GM12878 (cell line): ENCODE measurements around the gene CAPN9. TPM values are rescaled to one million over a fixed set of nuclear protein-coding genes. Genes with fewer than 3 reads are reported as not detected.
"Not testable (repeated sequence)": the region's sequence is repeated elsewhere in the genome, so short reads cannot be mapped to it uniquely, and the experiment has no call there.

Source experiments
- ATAC-seq: fragments of 200-7000 bp; cut with Tn5 transposase; 3 replicates; pipeline ENCODE4 v1.9.1; 2020; ENCODE audit warnings: mild to moderate bottlenecking, moderate library complexity
- BruUV-seq: library from RNA; stranded (reverse); fragments of 400-500 nt; replicated peaks from 2 replicates; lab custom pipeline; 2021; lab: Mats Ljungman, UMichigan
- CTCF ChIA-PET: fragments of 300-600 bp; sonication (Branson Sonifier 250); formaldehyde crosslinking; extraction: SDS; loops from one replicate; lab custom pipeline; 2021; ENCODE audit warnings: inconsistent platforms; lab: Yijun Ruan, JAX
- POLR2A ChIA-PET: fragments of 350-600 bp; formaldehyde crosslinking; extraction: SDS; loops from one replicate; lab custom pipeline; 2021; ENCODE audit warnings: inconsistent platforms; lab: Charles Lee
- RAD21 ChIA-PET: fragments of 300-600 bp; sonication (Branson Sonifier 250); formaldehyde crosslinking; loops from one replicate; lab custom pipeline; 2023; ENCODE audit warnings: antibody characterized with exemption; ENCODE audit not compliant: unreplicated experiment; lab: Charles Lee
- SMC1A ChIA-PET: fragments of 300-600 bp; sonication (Branson Sonifier 250); formaldehyde crosslinking; loops from one replicate; lab custom pipeline; 2023; ENCODE audit not compliant: unreplicated experiment, uncharacterized antibody; lab: Charles Lee
- DNase-seq: peaks from one replicate; pipeline ENCODE4 v3.0.0-alpha.2; 2011; ENCODE audit warnings: low read depth, low spot score
- FAIRE-seq: peaks from 3 replicates; lab custom pipeline; 2011; peaks lifted over from hg19 to GRCh38; lab: Jason Lieb, UNC
- H2AFZ ChIP-seq: 2 replicates; pipeline ENCODE4 v1.6.0; 2011; ENCODE audit warnings: low read depth, low read length, control low read depth; ENCODE audit not compliant: control insufficient read depth
- H3K27ac ChIP-seq: 2 replicates; pipeline ENCODE4 v1.5.1; 2011; ENCODE audit warnings: control low read depth; ENCODE audit not compliant: control insufficient read depth, insufficient read depth
- H3K27me3 ChIP-seq, 2 experiments: replicated peaks in 1 of 2; 2 replicates each; pipeline versions ENCODE4 v1.6.0 to v1.6.1; 2011; ENCODE audit warnings: low read length in 1 of 2; ENCODE audit not compliant: control insufficient read depth in 2 of 2, insufficient read depth in 2 of 2
- H3K36me3 ChIP-seq, 2 experiments: 2 replicates each; pipeline ENCODE4 v1.5.1; 2011; ENCODE audit warnings: low read length in 1 of 2; ENCODE audit not compliant: control insufficient read depth in 2 of 2, insufficient read depth in 2 of 2
- H3K4me1 ChIP-seq: 2 replicates; pipeline ENCODE4 v1.6.1; 2011; ENCODE audit warnings: mild to moderate bottlenecking, low read length, moderate library complexity, mixed read lengths; ENCODE audit not compliant: control insufficient read depth, insufficient read depth
- H3K4me2 ChIP-seq: 2 replicates; pipeline ENCODE4 v1.6.0; 2011; ENCODE audit warnings: control low read depth; ENCODE audit not compliant: control insufficient read depth, insufficient read depth
- H3K4me3 ChIP-seq: fragments of 200-600 bp; sonication (generic); 2 replicates; pipeline ENCODE4 v1.5.1; 2016
- H3K79me2 ChIP-seq: 2 replicates; pipeline ENCODE4 v1.6.0; 2011; ENCODE audit warnings: low read length; ENCODE audit not compliant: control insufficient read depth, insufficient read depth
- H3K9ac ChIP-seq: 2 replicates; pipeline ENCODE4 v1.8.0; 2011; ENCODE audit warnings: low read length, control low read depth, mixed read lengths; ENCODE audit not compliant: control insufficient read depth, insufficient read depth
- H3K9me3 ChIP-seq: replicated peaks from 3 replicates; pipeline ENCODE4 v1.5.1; 2011; ENCODE audit warnings: mild to moderate bottlenecking, low read length; ENCODE audit not compliant: control insufficient read depth, insufficient read depth
- H4K20me1 ChIP-seq: 2 replicates; pipeline ENCODE4 v1.6.0; 2011; ENCODE audit not compliant: control insufficient read depth, insufficient read depth
- ETV6 ChIP-seq, 2 experiments: fragments of 450-650 bp in 1 of 2; IDR thresholded peaks in 1 of 2; conservative IDR thresholded peaks in 1 of 2; 2 replicates each; pipeline ENCODE4 v1.6.1; 2014; ENCODE audit warnings: antibody characterized with exemption in 1 of 2, borderline replicate concordance in 1 of 2, low read depth in 1 of 2, mild to moderate bottlenecking in 1 of 2, moderate library complexity in 1 of 2
- NR2C2 ChIP-seq: IDR thresholded peaks from 2 replicates; pipeline ENCODE4 v1.6.1; 2011; ENCODE audit warnings: borderline replicate concordance, low read depth; ENCODE audit not compliant: control insufficient read depth, insufficient read length
- RAD21 ChIP-seq: IDR thresholded peaks from 2 replicates; pipeline ENCODE4 v1.6.1; 2011; ENCODE audit warnings: mild to moderate bottlenecking, low read depth, low read length, moderate library complexity; ENCODE audit not compliant: insufficient read depth
- SPI1 ChIP-seq: IDR thresholded peaks from 2 replicates; pipeline ENCODE4 v1.6.1; 2011; ENCODE audit warnings: low read depth, mild to moderate bottlenecking, low read length, moderate library complexity, borderline replicate concordance; ENCODE audit not compliant: insufficient read depth
- YBX1 ChIP-seq: fragments of 450-650 bp; IDR thresholded peaks from 2 replicates; pipeline ENCODE4 v1.6.1; 2016; ENCODE audit warnings: antibody characterized with exemption
- ZNF217 ChIP-seq: fragments of 450-650 bp; IDR thresholded peaks from 2 replicates; pipeline ENCODE4 v1.6.1; 2017; ENCODE audit warnings: antibody characterized with exemption, mild to moderate bottlenecking
- ZNF384 ChIP-seq: IDR thresholded peaks from 2 replicates; pipeline ENCODE4 v1.6.1; 2012; ENCODE audit warnings: low read depth, mild to moderate bottlenecking, low read length, improper control_type of control experiment, borderline replicate concordance
- WGBS: methylation state at CpG from one replicate; pipeline ENCODE4 v1.1.6; 2016; ENCODE audit warnings: low lambda C conversion rate; ENCODE audit not compliant: insufficient replicate concordance, insufficient coverage; ENCODE audit errors: missing lambda C conversion rate; 5-methylcytosine and 5-hydroxymethylcytosine counted together
- in situ Hi-C: fragments of 300-500 bp; cut with MboI; formaldehyde crosslinking; loops from 9 replicates; pipeline ENCODE4 v1.14.3; 2018; ENCODE audit warnings: mixed read lengths
- intact Hi-C: fragments of 100-400 bp; cut with micrococcal nuclease; formaldehyde crosslinking; loops from one replicate; pipeline ENCODE4 v1.14.2; 2022; ENCODE audit not compliant: unreplicated experiment
- polyA plus RNA-seq, 11 experiments: library from polyadenylated mRNA; depleted of rRNA in 4 of 11; unstranded in 6 of 11; stranded (reverse) in 5 of 11; fragments of >200 nt; fragmentation: Nextera tagmentation in 4 of 11; fragmentation: Illumina TruSeq in 1 of 11; extraction: Ambion mirVana in 4 of 11; extraction: Trizol in 1 of 11; gene quantifications; 1 replicate in 1 of 11; 2 replicates in 10 of 11; pipeline versions ENCODE4 v1.2.1 to v1.2.3, GENCODE V29; 2011 to 2016; ENCODE audit warnings: inconsistent platforms in 2 of 11, missing spikeins in 2 of 11, low read depth in 1 of 11
- total RNA-seq, 4 experiments: library from RNA; depleted of rRNA in 3 of 4; stranded (reverse); fragments of >200 nt in 3 of 4; fragmentation: Illumina TruSeq in 1 of 4; extraction: Trizol in 1 of 4; gene quantifications; 2 replicates each; pipeline versions ENCODE4 v1.2.1 to v1.2.3, GENCODE V29; 2013 to 2021
- TF ChIP-seq, protein P1 (sequence below): fragments of 450-650 bp; formaldehyde crosslinking; IDR thresholded peaks from 2 replicates; pipeline ENCODE4 v1.4.0; 2022; ENCODE audit warnings: mild to moderate bottlenecking, moderate library complexity

CAPN9 gene
- total and polyA plus RNA-seq, 10 of the 15 experiments (the other 5 are each of a cell fraction or from before 2014, with no cell fraction given) = not detected

GRCh38 chr1:230763927-230764591 is 16.9 kb downstream of the CAPN9 start (continued):
- TF ChIP-seq, protein P1, sequence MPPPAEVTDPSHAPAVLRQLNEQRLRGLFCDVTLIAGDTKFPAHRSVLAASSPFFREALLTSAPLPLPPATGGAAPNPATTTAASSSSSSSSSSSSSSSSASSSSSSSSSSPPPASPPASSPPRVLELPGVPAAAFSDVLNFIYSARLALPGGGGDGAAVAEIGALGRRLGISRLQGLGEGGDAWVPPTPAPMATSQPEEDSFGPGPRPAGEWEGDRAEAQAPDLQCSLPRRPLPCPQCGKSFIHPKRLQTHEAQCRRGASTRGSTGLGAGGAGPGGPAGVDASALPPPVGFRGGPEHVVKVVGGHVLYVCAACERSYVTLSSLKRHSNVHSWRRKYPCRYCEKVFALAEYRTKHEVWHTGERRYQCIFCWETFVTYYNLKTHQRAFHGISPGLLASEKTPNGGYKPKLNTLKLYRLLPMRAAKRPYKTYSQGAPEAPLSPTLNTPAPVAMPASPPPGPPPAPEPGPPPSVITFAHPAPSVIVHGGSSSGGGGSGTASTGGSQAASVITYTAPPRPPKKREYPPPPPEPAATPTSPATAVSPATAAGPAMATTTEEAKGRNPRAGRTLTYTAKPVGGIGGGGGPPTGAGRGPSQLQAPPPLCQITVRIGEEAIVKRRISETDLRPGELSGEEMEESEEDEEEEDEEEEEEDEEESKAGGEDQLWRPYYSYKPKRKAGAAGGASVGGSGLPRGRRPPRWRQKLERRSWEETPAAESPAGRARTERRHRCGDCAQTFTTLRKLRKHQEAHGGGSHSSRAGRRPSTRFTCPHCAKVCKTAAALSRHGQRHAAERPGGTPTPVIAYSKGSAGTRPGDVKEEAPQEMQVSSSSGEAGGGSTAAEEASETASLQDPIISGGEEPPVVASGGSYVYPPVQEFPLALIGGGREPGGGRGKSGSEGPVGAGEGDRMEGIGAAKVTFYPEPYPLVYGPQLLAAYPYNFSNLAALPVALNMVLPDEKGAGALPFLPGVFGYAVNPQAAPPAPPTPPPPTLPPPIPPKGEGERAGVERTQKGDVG = no peak
- TF ChIP-seq ETV6 (conservative IDR thresholded peaks at IDR 0.05 in 1 of 2, IDR thresholded peaks at IDR 0.05 in 1 of 2; ENCODE audit: borderline replicate concordance in 1 of 2, low read depth in 1 of 2) (no peak), RAD21 (no peak)

DNA sequence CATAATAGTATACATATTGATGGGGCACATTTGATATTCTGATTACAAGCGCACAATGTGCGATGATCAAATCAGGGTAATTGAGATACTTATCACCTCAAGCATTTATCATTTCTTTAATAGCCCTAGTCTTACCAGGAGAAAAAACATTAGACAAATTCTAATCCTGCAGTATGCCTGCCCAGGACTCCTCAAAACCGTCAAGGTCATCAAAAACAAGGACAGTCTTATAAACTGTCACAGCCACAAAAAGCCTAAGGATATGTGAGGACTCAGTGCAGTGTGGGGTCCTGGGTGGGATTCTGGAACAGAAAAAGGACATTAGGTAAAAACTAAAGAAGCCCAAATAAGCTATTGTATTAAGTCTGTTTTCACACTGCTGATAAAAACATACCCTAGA is 19.1 kb downstream of the CAPN9 start:
- Histone ChIP-seq H4K20me1 (no peaks in the 10 kb centered on the region), H3K27me3 (peaks cover 0 to 2% of the 10 kb centered on the region in 2 experiments; a peak in 1 of 4 replicates), H3K9ac (no peak overlapping the region), H3K4me3 (no peak overlapping the region)
- POLR2A ChIA-PET = no interaction called here
- SMC1A ChIA-PET = no interaction called here
- no peak for DNase-seq
- intact Hi-C loops = no loop called here
- TF ChIP-seq SPI1 (no peak), ZNF217 (no peak), NR2C2 (no peak), ZNF384 (no peak), YBX1 (no peak)
- TF ChIP-seq, all 136 proteins: peak for 0
- no peak overlapping the region for H2AFZ ChIP-seq
- no peaks in the 10 kb centered on the region for H3K9me3 ChIP-seq
- H3K36me3 ChIP-seq = no peaks in the 10 kb centered on the region
- H3K4me2 ChIP-seq = no peak overlapping the region
- CTCF ChIA-PET = no interaction called here
- no peak for FAIRE-seq
- RAD21 ChIA-PET = no interaction called here
- no TSS peak for BruUV-seq
- H3K27ac ChIP-seq = no peak overlapping the region
- 66% methylated on average over 3 of the region's 3 CpGs for WGBS
- in situ Hi-C loops = no loop called here
- no peak for ATAC-seq
- no peaks in the 10 kb centered on the region for H3K4me1 ChIP-seq
- no peaks in the 10 kb centered on the region for H3K79me2 ChIP-seq

- not testable (repeated sequence) for BruUV-seq, FAIRE-seq, ATAC-seq
These were observed 20.8 kb downstream of the CAPN9 start for GRCh38 chr1:230767859-230768612.

More at GRCh38 chr1:230767859-230768612, 20.8 kb downstream of the CAPN9 start:
- H3K4me2 ChIP-seq, H3K4me1 ChIP-seq, H3K27me3 ChIP-seq, intact Hi-C loops, DNase-seq, SMC1A ChIA-PET, H4K20me1 ChIP-seq, POLR2A ChIA-PET, RAD21 ChIA-PET, H2AFZ ChIP-seq, H3K4me3 ChIP-seq, in situ Hi-C loops, CTCF ChIA-PET, H3K79me2 ChIP-seq, H3K9me3 ChIP-seq, H3K27ac ChIP-seq, H3K9ac ChIP-seq, H3K36me3 ChIP-seq: not testable (repeated sequence)
- 15% methylated on average over 8 of the region's 8 CpGs for WGBS
